IPS-18a (cell line): ENCODE results near the gene SCRN2.

Experiments
- H3K27ac ChIP-seq: one replicate; pipeline ENCODE4 v1.5.1; 2013; ENCODE audit warnings: low read length
- H3K27me3 ChIP-seq: one replicate; pipeline ENCODE4 v1.6.1; 2013; ENCODE audit warnings: mild to moderate bottlenecking, low read length; ENCODE audit not compliant: control insufficient read depth, insufficient read depth
- H3K36me3 ChIP-seq: one replicate; pipeline ENCODE4 v1.6.1; 2013; ENCODE audit warnings: low read depth, low read length; ENCODE audit not compliant: control insufficient read depth
- H3K4me1 ChIP-seq: one replicate; pipeline ENCODE4 v1.6.1; 2013; ENCODE audit warnings: low read depth, low read length; ENCODE audit not compliant: control insufficient read depth
- H3K4me3 ChIP-seq: one replicate; pipeline ENCODE4 v1.5.1; 2013; ENCODE audit warnings: low read length
- H3K9ac ChIP-seq: one replicate; pipeline ENCODE4 v1.6.1; 2013; ENCODE audit warnings: mild to moderate bottlenecking, low read length, moderate library complexity
- H3K9me3 ChIP-seq: one replicate; pipeline ENCODE4 v1.6.1; 2013; ENCODE audit warnings: low read depth, low read length; ENCODE audit not compliant: control insufficient read depth

Gene SCRN2

DNA sequence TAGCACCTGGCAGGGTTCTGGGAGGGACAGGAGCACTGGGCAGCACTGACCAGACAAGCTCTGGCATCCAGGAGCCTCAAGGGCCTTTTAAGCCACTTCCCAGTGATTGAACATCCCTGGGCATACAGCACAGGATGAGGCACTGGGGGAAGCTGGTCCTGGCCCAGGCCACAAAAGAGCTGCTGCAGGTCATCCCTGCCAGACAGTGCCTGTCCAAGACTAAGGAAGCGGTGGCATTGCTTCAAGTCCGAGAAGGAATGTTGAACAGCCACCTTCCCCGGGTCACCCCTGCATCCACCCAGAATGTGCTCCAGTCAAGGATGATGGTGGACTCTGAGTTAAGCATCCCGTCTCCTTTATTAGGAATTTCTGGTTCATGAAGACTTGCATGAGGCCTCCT, 18.3 kb downstream of the SCRN2 start:
- Histone ChIP-seq H3K9me3 (no peaks in the 10 kb centered on the region), H3K27me3 (no peaks in the 10 kb centered on the region), H3K4me1 (no peaks in the 10 kb centered on the region), H3K27ac (no peak overlapping the region), H3K4me3 (no peak overlapping the region), H3K36me3 (peaks cover 27% of the 10 kb centered on the region), H3K9ac (no peak overlapping the region)

DNA sequence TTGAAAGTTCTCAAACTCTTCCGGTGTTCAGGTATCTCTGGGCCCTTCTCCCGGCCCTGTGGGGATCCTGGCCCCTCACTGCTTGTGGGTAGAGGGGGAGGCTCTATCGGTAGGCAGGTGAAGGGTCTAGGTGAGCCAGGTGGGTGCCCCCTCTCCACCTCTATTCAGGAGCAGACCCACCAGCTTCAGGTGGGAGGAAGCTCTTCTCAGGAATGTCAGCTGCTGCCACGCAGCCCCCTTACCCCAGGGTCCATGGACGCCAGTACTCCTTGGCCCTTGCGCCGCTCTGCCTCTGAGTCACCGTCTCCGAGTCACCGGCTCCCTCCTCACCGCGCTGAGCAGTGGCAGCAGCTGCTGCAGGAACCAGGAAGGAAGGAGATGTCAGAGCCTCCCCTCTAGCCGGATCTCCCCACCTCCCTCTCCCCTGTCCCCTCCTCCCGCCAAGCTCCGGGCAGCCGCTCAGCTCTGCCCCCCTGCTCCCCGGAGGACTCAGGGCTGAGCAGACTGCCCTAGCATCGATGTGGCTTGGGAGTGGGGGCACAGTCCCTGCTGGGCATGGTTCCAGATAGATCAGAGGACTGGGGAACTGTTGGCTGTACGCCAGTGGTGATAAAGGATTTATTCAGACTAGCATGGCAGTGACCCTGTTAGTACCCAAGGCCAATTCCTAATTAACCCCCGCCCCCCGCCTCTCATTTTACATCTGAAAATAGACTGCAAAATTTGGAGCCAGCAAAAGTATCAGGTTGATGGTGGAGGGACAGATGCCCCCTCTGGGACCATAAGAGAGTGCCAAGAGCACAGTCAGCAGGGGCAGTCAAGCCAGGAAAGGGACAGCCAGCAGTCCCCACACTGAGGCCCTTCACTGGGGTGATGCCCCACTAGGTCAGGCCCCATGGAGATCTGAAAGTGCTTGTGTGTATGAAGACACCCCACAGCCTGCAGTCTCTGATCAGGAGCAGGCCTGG, 19.4 kb downstream of the SCRN2 start, which contains the start of gene OSBPL7:
Gene OSBPL7 (minus strand): TSS at position 371 of the 968 bp plus-strand sequence. CDS start 1,516 bp downstream, outside the sequence.
- no peaks in the 10 kb centered on the region for H3K27me3 ChIP-seq
- H3K4me3 ChIP-seq: peak within 1 kb of the TSS; percentile 75
- no peak within 1 kb of the TSS for H3K9ac ChIP-seq
- H3K27ac ChIP-seq: no peak within 1 kb of the TSS
- no peaks in the 10 kb centered on the region for H3K4me1 ChIP-seq
- no peaks in the 10 kb centered on the region for H3K9me3 ChIP-seq
- peaks cover 20% of the 10 kb centered on the region for H3K36me3 ChIP-seq

DNA sequence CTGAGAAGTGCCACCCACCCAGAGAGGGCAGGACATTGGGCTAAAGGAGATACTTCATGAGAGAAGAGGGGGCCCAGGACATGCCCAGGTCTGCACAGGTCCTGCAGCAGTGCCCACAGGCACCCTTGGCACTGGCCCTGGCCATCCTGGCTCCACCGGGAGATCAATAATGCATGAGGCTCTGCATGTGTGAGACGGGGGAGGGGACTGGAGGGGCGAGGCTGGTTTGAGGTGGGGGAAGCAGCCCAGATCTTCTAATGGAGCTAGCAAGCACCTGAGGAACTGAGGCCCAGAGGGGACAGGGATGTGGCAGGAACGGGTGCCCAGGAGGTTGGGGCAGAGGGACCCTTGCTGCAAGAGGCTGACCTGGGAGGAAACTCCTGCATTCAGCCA, 20.0 kb downstream of the SCRN2 start:
- Histone ChIP-seq H3K9me3 (no peaks in the 10 kb centered on the region), H3K27ac (no peak overlapping the region), H3K9ac (no peak overlapping the region), H3K27me3 (no peaks in the 10 kb centered on the region), H3K36me3 (peaks cover 13% of the 10 kb centered on the region), H3K4me3 (peak overlapping the region; percentile 75), H3K4me1 (no peaks in the 10 kb centered on the region)

DNA sequence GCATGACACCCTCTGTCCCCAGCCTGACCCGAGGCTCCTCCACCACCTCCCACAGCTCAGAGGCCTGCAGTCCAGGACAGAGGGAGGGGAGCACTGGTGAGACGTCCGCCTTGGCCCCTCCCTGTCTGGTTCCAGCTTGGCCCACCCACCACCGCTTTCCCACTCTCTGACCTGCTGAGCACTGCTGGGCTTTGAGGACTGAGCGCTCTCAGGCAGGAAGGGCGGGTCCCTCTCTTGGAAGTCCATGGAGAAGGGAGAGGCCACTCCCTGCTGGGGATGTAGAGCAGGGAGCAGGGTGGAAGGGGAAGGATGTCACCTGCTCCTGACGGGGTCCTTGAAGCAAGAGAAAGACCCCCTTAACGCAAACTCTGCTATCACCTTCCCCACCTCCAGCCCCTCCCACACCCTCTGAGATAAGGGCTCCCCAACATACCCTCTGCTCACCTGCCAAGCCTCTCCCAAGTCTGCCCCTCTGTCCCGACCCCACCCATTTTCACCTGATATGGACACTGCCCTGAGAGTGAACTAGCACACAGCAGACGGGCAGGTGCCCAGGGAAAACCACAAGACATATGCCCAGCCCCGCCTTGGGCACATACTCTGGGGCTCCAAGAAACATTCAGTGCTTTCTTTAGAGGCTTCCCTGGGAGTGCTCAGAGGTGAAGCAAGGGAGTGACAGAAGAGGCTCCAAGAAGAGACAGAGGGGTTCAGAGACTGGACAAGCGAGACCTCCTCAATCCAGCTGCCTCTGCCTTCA, 20.9 kb downstream of the SCRN2 start:
- peaks cover 10% of the 10 kb centered on the region for H3K36me3 ChIP-seq
- H3K27ac ChIP-seq: no peak overlapping the region
- no peak overlapping the region for H3K4me3 ChIP-seq
- H3K9ac ChIP-seq: no peak overlapping the region
- no peaks in the 10 kb centered on the region for H3K4me1 ChIP-seq
- H3K27me3 ChIP-seq: no peaks in the 10 kb centered on the region
- H3K9me3 ChIP-seq: no peaks in the 10 kb centered on the region

DNA sequence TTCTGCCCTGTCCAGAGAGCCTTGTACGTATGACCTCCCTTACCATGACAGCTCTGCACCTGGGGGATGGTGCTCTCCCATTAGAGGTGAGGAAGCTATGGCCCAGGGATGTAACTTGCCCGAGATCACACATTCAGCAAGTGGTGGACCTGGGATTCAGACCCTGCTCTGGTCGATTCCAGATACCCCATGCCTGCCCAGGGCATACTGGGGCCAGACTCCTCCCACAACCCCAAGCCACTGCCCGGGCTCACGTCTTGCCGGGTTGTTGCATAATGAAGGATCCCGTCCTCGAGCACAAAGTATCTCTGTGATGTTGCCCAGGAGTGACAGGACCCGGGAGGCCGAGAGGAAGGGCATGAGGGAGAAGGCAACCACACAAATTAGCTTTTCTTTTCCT, 21.6 kb downstream of the SCRN2 start:
- Histone ChIP-seq H3K4me3 (no peak overlapping the region), H3K36me3 (peaks cover 9% of the 10 kb centered on the region), H3K4me1 (no peaks in the 10 kb centered on the region), H3K9ac (no peak overlapping the region), H3K9me3 (no peaks in the 10 kb centered on the region), H3K27me3 (no peaks in the 10 kb centered on the region), H3K27ac (no peak overlapping the region)

DNA sequence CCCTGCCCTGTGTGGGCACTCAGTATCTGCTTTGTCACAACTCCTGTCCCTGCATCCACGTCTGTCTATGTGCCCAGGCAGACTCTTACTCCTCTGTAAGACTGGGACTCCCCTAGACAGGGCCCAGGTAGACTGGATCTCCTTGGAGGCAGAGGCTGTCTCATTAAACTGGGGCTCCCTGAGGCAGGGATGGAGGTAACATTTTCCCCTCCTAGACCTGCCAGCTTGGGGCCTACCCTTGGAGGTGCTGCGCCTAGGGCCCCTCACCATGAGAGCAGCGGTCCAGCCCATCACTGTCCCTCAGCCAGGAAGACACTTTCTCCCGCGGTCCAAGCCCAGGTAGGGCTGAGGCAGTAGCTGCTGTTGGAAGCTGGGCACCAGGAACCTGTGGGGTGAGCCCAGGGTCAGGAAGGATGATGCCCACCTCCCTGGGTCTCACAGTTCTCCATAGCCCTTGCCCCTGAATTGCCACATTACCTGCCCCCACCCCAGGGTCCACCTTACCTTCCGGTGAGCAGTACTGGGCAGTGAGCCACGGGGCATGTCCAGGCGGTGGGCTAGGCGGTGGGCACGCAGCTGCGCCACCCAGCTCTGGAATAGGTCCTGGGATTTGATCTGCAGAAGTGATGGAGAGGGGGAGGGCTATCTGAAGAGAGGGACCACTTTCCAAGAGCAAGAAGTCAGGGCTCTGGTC, 22.9 kb downstream of the SCRN2 start:
- no peaks in the 10 kb centered on the region for H3K27me3 ChIP-seq

DNA sequence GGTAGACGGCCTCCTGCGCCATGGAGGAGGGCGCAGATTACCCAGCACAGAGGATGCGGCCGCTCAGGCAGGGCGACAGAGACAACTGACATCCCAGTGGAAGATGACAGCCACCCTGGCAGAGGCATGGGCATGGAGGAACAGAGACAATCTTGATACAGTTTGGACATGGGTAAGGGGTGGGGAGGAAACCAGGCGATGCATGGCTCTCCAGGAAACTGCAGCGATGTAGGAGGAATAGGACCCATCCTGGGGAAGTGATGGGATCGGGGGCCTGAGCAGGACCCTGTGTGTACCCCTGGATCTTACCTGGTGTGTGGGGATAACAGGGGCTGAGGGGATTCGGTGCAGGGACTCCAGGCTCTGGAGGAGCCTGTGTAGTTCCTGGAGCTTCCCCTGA, 24.1 kb downstream of the SCRN2 start:
- Histone ChIP-seq H3K36me3 (no peaks in the 10 kb centered on the region), H3K4me1 (no peaks in the 10 kb centered on the region), H3K27ac (no peak overlapping the region), H3K9ac (no peak overlapping the region), H3K4me3 (no peak overlapping the region), H3K9me3 (no peaks in the 10 kb centered on the region), H3K27me3 (no peaks in the 10 kb centered on the region)

More for the DNA sequence above, 22.9 kb downstream of the SCRN2 start:
- no peak overlapping the region for H3K9ac ChIP-seq
- no peaks in the 10 kb centered on the region for H3K36me3 ChIP-seq
- H3K4me3 ChIP-seq: no peak overlapping the region
- H3K27ac ChIP-seq: no peak overlapping the region
- no peaks in the 10 kb centered on the region for H3K4me1 ChIP-seq
- H3K9me3 ChIP-seq: no peaks in the 10 kb centered on the region

DNA sequence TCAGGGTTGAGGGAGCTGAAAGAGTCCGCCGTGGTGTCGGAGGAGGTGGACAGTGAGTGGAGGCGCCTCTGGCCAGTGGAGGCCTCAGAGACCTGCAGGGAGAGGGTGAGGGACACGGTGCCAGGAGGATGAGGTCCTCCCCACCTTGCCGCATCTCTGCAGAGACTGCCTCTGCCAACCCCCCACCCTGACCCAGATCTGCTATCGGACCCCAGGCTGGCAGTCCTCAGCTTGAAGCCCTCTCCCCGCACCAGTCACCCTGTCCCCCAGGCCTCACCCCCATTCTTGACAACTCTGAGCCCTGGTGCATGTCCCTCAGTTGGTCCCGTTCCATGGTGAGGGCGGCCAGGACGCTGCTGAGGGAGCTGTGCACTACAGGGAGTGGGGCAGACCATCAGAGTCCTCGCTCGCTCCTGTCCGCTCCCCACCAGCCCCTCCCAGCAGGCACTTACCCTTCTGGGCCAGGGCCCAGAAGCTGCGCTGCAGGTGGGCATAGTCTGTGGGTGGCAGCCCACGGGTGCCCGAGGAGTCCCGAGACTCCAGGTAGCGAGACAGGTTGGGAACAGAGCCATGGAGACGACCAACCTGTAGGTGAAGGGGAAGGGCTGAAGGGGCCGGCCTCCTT, 24.9 kb downstream of the SCRN2 start:
- Histone ChIP-seq H3K27ac (no peak overlapping the region), H3K4me1 (no peaks in the 10 kb centered on the region), H3K27me3 (no peaks in the 10 kb centered on the region), H3K9me3 (no peaks in the 10 kb centered on the region), H3K36me3 (no peaks in the 10 kb centered on the region), H3K9ac (no peak overlapping the region), H3K4me3 (no peak overlapping the region)

DNA sequence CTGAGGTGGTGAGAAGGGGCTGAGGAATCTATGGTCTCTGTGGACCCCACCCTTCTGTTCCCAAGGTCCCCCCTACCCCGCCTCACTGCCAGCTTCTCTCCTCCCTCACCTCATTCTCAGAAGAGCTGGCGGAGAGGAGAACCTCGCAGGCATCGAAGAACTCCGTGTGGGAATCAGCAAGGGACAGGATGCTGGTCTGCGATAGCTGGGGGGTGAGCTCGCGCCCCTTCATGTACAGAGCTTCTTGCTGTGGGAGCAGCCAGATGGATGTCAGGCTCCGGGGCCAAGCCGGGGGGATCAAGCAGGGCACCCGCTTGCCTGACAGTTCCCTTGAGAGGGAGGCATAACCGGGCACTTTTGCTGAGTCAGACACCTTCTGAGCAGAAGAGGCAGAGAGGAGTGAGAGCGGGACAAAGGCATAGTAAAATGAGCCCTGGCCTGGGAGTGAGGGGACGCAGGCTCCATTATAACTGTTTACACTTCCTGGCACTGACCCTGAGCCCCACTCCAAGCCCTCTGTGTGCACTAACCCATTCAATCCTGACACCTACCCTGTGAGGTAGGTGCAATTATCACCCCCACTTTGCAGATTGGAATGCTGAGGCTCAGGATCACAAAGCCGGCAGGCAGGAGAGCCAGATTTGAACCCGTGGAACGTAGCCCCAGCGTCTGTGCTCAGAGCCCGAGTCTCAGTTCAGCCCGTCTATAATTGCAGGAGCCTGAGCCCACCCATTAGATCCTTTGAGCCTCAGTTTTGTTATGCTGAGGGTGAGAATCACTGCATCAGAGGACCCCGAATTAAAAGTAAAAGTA, 25.8 kb downstream of the SCRN2 start:
- no peaks in the 10 kb centered on the region for H3K4me1 ChIP-seq
- no peak overlapping the region for H3K9ac ChIP-seq
- H3K4me3 ChIP-seq: no peak overlapping the region
- H3K36me3 ChIP-seq: no peaks in the 10 kb centered on the region
- H3K27me3 ChIP-seq: no peaks in the 10 kb centered on the region
- no peaks in the 10 kb centered on the region for H3K9me3 ChIP-seq
- no peak overlapping the region for H3K27ac ChIP-seq

DNA sequence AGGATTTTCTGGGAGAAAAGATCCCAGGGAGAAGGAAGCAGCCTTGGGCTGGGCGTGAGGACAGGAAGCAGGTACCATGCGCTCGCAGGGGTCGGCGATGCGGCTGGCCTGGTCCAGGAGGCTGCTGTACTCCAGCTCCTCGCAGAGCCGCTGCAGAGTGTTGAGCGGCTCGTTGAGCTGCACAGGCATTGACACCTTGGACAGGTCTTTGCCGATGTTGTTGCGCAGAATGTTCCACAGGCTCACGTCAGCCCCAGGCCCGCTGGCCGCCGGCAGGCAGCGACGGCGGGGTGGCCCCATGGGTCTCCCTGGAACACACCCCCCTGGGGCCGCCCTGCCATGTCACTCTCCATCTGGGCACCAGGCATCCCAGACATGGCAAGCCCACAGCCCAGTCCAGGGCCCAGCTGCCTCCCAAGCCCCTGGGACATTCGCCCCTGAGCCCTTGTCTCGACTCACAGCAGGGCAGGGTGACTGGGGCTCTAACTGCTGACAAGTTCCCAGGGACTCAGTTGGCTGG, 27.5 kb downstream of the SCRN2 start:
- no peak overlapping the region for H3K27ac ChIP-seq
- no peaks in the 10 kb centered on the region for H3K9me3 ChIP-seq
- H3K27me3 ChIP-seq: no peaks in the 10 kb centered on the region
- H3K4me3 ChIP-seq: no peak overlapping the region
- H3K9ac ChIP-seq: no peak overlapping the region
- no peaks in the 10 kb centered on the region for H3K4me1 ChIP-seq
- H3K36me3 ChIP-seq: peaks cover 4% of the 10 kb centered on the region
